ENCODE measurements around the gene ANKRD53.

- TF ChIP-seq SMC3 (conservative IDR thresholded peaks at IDR 0.05; ENCODE audit: poor library complexity) (no peak), CTCF (IDR thresholded peaks at IDR 0.05; ENCODE audit: poor library complexity, severe bottlenecking) (no peak), POLR2AphosphoS5 (IDR thresholded peaks at IDR 0.05) (no peak), EP300 (conservative IDR thresholded peaks at IDR 0.05; ENCODE audit: poor library complexity, severe bottlenecking) (no peak), EZH2 (IDR thresholded peaks at IDR 0.05; ENCODE audit: borderline replicate concordance, insufficient read depth, low read length, poor library complexity, severe bottlenecking) (no peak), TAF1 (IDR thresholded peaks at IDR 0.05; ENCODE audit: low read depth) (no peak)
These were observed 3.7 kb downstream of the ANKRD53 start for GRCh38 chr2:70981866-70982810.

All from neural cell (in vitro differentiated cells).